HG03460 (cell line): ENCODE data around the gene ANAPC7.
"Not testable (repeated sequence)": the region's sequence is repeated elsewhere in the genome, so short reads cannot be mapped to it uniquely, and the experiment has no call there.

Source experiments
- ATAC-seq: cut with Tn5 transposase; IDR thresholded peaks from one replicate; pipeline ENCODE4 v1.9.1; 2021; ENCODE audit not compliant: unreplicated experiment

The ANAPC7 gene

DNA sequence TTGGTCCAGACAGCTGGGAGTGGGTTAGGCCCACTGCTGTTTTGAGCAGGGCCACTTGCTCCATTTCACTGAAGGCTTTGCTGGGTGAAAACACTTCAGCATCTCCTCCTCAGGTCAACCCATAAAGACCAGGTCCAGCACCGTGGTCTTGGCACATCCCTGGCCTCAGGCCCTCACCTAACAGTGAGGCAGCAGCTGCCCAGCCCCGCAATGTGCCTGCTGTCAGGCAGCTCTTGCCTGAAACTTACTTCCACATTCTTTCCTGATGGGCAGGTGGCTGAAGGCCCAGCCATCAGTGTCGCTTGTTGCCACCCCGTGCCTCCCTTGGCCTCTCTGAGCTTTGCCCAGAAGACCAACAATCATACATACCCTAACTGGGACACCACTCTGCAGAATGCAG is 54.4 kb downstream of the ANAPC7 start:
- ATAC-seq = no peak

DNA sequence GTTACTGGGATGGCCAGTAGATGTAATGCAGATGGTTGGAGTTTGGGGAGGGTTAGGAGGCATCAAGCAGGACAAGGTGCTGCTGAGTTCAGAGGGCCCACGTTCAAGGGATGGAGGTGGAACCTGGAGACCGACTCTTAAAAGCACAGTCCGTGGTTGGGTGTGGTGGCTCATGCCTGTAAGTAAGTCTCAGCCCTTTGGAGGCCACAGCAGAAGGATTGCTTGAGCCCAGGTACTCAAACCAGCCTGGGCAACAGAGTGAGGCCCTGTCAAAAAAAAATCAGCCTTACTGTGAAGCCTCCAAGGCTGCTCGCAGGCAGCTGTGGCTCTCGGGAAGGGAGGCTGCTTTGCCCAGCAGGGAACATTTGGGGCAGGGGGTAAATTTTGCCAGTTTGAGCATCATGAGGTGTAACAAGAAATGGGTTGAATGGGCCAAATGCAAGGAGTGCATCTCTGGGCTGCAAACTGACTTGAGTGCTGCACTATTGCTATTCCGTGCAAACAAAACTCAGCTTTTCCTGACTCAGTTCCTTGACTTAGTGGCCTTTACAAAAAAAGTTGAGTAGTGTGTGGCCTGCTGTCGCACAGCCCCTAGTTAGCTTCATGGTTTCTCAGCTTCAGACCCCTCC is 55.0 kb downstream of the ANAPC7 start:
- ATAC-seq = no peak

DNA sequence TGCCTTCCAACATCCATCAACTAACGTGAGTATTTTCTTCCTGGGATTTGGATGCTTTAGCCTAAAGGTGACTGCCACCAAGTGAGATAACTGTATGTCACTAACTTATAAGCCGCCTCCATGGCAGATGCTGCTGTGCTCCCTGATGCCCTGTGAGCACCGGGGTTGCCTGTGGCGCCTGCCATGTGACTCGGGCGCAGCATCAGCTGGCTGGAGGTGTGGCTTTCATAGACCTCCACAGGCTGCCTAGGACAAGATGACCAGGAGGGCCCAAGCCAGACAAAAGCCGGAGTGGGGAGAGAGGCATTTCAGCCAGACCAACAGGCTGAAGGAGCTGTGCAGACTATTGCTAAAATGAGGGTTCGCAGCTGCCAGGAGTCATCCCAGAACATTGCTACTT is 55.7 kb downstream of the ANAPC7 start:
- ATAC-seq = no peak

DNA sequence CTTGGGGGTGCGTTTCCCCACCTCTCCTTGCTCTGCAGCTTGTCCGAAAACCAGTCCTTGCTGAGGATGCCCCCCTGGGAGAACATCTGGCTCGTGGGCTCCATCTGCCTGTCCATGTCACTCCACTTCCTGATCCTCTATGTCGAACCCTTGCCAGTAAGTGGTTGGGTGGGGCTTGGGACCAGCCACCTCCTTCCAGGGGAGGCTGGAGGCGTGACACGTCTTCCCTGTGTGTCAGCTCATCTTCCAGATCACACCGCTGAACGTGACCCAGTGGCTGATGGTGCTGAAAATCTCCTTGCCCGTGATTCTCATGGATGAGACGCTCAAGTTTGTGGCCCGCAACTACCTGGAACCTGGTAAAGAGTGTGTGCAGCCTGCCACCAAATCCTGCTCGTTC is 57.5 kb downstream of the ANAPC7 start:
- ATAC-seq = no peak

DNA sequence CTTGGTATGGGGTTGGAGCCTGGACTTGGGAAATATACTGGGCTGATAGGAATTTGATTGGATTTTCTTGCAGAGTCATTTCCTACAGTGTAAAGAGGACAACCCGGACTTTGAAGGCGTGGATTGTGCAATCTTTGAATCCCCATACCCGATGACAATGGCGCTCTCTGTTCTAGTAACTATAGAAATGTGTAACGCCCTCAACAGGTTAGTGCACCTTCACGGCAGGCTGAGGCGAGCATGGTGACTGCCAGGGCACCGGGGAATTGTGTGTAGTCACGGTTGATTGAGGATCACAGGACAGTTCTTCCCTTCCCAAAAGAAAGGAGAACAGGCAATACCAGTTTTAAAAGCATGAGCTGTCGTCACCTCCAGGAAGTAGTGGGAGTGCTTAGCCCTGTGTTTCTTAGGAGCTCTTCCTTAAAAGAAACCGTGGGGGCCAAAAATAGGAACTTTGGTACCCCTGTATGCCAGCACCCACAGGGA is 58.3 kb downstream of the ANAPC7 start:
- no peak for ATAC-seq

DNA sequence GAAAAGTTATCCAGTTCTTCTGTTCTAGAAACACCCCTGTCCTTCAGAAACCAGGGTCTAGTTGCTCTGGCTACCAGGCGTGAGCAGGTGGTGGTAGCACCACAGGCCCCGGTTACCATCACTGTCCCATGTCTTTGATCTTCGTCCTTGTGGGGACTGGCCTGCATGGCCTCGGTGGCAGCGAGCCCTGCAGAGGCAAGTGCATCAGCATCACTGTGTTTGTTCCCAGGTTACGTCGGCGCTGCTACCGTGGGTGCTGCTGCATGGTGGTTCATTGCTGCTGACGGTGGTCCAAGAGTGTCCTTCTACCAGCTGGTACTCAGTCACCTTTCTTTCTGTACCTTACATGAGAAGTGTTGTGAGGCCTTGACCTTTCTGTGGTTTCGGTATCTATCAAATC is 58.9 kb downstream of the ANAPC7 start:
- ATAC-seq = no peak

DNA sequence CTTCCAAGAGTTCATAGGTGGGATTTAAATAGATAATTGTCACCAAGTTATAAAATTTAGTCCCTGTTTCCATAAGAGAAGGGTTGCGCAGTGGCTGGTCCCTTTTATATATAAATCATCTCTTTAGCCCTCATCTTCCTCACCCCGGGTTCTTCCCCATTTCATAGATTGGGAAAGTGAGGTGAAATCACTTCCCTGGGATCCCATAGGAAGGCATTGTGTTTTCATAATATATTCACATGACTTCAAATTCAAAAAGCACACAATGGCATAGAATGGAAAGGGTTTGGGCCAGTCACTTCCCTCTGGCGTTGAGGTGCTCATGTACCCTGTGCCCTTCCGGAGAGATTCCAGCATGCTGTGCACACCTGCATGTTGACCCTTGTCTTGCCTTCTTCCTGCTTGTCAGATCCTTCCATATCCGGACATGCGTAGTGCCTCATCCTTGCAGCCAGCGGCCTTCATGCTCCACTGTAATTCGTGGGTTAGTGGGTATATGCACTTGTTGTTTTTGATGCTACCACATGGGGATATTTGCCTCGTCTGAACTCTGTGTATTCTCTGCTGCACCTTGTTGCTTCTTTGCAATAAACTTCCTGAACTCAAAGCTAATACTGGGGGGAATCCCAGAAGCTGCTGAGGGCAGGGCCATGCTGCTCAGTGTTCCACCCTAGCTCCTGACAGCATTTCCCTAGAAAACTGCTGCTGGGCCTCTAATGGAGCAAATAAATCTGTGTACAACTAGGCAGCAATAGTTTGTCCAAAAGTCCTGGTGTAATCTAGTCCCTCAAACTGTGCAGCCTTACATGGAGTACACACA is 59.6 kb downstream of the ANAPC7 start:
- no peak for ATAC-seq

DNA sequence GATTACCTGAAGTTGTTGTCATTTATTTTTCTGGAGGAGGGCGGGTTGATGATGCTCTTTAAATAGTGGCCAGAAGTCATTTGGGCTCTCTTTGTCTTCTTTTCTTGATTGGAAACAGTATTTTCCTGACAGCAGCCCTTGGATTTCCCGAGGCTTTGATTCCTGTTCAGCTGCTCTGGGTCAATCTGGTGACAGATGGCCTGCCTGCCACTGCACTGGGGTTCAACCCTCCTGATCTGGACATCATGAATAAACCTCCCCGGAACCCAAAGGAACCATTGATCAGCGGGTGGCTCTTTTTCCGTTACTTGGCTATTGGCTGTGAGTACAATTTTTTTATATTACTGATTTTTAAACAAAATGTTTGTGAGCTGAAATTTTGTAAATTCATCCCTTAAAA is 60.4 kb downstream of the ANAPC7 start:
- no peak for ATAC-seq

DNA sequence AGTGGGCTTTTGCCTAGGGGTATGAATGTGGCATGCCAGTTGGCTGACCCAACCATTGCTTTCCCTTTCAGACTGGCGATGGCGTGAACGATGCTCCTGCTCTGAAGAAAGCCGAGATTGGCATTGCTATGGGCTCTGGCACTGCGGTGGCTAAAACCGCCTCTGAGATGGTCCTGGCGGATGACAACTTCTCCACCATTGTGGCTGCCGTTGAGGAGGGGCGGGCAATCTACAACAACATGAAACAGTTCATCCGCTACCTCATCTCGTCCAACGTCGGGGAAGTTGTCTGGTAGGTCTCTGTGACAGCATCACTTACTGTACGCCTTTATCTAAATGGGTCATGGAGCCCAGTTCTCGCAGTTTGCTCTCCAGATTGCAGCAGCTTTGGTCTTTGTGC is 61.4 kb downstream of the ANAPC7 start:
- no peak for ATAC-seq

DNA sequence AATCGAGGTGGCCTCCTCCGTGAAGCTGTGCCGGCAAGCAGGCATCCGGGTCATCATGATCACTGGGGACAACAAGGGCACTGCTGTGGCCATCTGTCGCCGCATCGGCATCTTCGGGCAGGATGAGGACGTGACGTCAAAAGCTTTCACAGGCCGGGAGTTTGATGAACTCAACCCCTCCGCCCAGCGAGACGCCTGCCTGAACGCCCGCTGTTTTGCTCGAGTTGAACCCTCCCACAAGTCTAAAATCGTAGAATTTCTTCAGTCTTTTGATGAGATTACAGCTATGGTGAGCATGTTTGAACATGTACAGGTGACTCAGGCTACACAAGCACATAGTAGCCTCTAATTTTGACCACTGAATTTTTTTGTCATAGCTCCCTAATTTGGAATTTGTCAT is 62.8 kb downstream of the ANAPC7 start:
- no peak for ATAC-seq

DNA sequence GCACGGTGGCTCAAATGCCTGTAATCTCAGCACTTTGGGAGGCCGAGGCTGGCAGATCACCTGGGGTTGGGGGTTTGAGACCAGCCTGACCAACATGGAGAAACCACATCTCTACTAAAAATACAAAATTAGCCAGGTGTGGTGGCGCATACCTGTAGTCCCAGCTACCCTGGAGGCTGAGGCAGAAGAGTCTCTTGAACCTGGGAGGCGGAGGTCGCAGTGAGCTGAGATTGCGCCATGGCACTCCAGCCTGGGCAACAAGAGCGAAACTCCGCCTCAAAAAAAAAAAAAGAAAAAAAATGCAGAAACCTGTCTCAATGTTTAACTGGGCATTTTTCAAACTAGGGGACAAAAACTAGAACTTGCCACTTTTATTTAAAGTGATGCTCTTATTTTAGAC is 63.2 kb downstream of the ANAPC7 start:
- ATAC-seq = not testable (repeated sequence)

DNA sequence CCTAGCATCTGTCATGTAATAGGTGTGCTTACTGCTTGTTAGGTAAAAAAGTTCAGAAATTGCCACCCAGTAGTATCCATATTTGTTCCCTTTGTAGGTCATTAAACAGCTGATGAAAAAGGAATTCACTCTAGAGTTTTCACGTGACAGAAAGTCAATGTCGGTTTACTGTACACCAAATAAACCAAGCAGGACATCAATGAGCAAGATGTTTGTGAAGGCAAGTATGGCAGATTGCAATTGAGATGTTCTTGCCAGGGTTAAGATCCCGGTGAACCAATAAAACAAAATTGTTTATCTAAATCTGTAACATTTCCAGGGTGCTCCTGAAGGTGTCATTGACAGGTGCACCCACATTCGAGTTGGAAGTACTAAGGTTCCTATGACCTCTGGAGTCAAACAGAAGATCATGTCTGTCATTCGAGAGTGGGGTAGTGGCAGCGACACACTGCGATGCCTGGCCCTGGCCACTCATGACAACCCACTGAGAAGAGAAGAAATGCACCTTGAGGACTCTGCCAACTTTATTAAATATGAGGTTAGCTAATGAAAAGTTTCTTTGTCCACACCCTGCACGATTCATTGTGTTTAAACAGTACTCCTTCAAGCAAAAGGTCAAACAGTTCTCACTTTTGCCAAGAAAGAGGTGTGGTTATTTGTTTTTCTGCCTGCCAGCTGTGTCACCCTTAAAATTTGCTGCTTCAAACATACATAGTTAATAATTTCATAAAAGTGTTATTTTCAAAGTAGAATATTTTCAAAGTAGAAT is 64.1 kb downstream of the ANAPC7 start:
- no peak for ATAC-seq

DNA sequence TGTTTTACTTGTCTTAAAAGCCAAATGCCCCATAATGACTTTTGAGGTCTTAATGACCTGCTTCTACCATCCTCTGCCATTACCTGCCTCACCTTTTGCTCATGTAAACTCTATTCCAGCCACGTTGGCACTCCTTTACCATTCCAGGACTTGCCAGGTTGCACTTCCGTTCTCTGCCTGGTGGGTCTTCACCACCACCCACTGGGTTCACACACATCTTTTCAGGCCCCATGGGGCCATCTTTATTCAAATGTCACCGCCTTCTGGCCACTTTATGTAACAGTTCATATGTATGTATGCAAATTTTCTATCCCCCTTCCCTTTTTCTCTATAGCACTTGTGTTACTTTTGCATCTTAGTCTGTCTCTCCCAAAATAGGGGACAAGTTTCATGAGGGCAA is 64.8 kb downstream of the ANAPC7 start:
- no peak for ATAC-seq

DNA sequence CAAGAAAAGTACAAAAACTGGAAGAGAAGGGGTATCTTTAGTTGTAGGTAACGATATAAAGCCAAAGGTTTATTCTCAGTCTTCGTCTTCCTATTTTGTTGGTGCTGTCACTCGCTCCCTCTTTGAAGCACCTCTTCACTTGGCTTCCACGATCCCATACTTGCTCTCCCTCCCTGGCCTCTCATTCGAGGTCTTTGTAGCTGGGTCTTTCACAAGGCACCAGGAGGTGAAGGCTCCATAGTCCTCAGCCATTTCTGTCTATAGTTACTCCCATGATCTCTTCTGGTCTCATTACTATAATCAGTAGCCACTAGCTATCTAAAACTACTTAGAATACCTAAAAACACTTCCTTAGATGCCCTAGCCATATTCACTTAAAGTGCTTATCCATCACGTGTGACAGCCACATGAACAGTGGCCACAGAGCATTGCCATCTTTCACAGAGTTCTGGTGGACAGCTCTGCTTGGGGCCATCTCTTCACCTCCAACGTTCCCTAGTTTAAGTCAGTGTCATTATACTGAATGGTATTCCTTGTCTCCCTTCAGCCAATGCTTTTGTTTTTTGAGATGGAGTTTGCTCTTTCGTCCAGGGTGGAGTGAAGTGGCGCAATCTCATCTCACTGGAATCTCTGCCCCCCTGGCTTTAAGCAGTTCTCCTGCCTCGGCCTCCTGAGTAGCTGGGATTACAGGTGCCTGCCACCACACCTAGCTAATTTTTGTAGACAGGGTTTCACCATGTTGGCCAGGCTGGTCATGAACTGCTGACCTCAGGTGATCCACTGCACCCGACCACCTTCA is 65.4 kb downstream of the ANAPC7 start:
- no peak for ATAC-seq

DNA sequence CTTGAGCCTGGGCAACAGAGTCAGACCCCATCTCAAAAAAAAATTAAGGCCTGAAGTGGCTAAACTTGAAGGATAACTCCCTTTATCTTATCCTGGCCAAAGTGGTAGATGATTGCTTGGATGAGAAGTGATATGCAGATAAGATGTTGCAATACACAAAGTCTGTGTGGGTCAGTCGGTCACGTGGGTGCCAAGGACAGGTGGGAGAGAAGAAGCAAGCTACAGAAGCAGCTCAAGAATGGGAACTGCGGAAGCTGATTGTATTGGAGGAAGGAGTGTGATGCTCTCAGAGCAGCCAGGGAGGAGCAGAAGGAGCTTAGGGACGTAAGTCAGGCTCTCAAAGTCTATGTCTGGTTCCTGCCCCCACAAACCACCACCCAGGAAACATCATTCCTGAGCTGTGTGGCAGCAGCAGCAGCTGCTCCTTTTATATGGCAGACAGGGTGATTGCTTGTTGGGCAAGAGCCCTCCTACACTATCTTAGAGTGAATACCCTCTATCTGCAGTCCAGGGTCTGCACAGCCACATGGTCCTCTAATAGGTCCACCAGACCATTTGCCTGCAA is 67.9 kb downstream of the ANAPC7 start:
- ATAC-seq = no peak

DNA sequence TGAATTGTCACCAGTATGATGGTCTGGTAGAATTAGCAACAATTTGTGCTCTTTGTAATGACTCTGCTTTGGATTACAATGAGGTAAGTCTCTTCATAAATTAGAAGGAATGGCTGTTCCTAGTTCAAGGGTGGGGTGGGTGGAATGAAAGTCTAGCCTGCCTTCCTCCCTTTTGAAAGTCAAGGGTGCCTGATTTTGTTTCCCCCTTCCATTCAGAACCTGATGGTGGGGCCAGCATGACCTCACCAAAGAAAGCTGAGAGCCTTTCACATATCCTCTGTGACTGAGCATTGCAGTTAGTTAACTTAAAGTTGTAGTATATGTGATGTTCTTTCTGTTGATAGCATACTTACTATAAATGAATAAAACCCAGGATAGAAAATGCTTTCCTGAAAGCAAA is 70.3 kb downstream of the ANAPC7 start:
- ATAC-seq = no peak

DNA sequence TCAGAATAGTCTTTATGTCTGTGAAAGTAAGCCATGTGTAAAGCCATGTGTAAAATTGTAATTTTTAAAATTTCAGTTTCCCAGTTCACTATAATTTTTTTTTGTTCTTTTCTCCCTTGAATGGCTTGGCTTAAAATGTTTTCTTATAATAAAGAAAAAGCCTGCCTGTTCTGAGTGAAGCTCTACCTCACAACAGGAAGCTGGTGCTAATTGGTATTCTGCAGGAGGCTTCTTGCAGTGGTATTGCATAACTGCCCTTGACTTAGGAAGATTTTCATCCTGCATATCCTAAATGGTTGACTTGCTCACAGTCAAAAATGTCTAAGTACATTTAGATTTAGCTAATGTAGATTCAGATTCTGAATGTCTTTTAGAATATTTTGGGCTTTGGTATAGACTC is 73.0 kb downstream of the ANAPC7 start:
- ATAC-seq = no peak

DNA sequence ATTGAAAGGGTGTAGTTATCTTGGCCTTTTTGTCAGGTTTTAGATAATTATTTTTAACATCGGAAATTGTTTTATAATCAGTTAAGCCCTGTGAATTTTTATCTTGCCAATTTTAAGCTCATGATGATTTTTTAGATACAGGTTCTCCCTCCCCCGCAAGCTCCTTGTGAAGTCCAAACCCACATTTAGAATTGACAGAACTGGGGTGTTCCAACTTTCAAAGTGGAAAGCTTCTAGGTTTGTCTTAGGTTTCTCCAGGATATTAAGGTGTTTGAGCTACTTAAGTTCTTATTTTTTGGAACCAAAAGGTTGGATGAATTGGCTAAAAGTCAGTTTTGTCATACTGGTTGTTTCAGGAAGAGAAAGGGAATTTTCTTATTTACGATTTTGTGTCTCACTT is 73.4 kb downstream of the ANAPC7 start:
- ATAC-seq = no peak

DNA sequence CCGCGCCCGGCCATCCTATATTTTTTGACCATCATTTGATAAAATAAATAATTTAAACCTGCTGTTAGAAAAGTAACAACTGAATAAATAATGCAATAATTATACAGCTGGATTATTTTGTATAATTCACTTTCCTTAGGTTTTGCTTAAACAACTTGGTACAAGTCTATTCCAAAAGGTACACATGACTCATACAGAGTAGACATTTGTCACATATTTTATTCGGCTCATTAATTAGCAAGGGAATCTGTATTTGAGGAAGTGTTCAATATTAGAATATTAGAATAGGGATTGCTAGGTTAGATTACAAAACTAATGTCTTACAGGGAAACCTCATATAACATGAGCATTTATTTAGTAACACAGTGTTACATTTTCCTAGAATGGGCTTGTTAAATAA is 73.8 kb downstream of the ANAPC7 start:
- ATAC-seq = no peak
